ENCODE results near the gene AP3B1.
"Not testable (repeated sequence)": the region's sequence is repeated elsewhere in the genome, so short reads cannot be mapped to it uniquely, and the experiment has no call there.

AP3B1 gene

DNA sequence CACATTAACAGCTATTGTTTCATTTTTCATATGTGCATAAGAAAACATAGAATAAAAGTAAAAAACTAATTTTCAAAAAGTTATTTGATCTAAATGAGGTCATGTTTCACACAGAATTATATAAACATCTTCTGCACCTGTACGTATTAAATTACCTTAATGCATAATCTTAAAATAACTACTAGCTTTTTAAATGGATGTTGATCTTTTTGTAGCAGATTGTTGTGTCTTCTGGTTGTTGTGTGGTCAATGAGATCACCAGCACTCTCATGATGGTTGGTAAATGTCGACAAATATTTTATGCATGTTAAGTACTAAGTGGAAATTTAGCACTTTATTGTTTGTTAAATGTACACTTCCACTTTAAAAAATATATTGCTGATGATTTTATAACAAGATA is 162.0 kb downstream of the AP3B1 start:
- DNase-seq: no peak

DNA sequence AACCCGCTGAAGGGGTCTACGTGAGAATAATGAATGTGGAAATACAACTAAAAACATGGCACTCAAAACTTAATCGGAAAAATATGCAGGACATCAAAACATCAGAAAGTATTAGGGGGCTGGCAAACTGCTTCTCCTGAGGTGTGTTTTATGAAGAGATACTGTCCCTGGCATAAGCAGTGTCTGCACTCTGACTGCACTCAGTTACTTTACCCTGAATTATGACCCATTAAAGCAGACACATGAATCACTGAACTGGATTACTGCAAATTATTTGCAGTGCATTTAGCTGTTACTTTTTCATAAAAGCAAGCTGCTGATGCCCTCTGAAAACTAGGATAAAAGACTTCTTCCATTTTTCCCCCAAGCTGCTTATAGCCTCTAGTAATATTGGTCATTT is 164.9 kb downstream of the AP3B1 start:
- no peak for DNase-seq

DNA sequence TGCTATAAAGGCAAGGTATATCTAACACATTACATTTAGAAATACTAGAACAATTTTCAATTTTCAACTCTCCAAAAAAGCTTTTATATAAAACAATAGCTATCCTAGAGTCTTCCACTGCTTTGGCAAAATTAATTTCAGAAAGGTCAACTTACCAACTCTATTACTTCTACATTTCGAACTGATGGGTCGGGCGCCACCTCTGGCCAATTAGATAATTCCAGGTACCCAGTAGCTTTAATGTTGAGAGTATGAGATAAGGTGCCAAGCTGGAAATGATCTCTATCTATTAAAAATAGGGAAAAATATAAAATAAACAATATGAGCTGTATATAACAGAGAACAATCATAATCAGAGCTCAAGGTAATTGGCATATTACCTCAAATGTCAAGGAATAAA is 166.6 kb downstream of the AP3B1 start:
- no peak for DNase-seq

DNA sequence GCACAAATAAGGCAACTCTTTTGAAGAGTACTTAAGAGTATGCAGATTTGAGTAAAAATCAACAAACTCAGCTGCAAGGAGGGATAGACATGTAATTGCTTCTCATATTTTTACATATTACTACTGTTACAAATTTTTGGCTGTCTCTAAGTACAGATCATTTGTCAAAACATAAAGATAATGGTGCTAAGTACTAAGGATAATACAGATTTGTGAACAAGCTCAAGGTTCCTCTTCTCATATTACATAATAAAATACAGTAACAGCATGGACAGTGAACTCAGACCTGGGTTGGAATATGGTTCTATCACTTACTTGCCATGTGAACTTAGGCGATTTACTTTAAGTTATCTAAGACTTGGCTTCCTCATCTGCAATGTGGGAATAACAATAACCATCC is 168.0 kb downstream of the AP3B1 start:
- no peak for DNase-seq

DNA sequence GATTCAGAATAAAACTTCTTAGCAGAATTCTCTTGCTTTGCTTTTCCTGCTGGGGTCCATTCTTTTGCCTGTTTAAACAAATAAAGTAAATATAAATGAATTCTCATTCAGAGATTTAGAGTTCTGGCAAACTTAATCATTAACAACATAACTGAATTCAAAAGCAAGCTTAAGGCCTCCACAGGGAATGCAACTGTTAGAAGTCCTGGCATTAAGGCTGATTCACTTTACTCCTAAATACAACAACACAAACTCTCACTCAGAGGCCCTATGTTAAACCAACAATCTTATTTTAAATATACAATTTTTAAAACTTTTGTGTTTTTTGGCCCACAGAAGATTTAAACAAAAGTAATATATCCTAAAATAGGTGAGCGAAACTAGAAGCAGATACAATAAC is 178.3 kb downstream of the AP3B1 start:
- no peak for DNase-seq

DNA sequence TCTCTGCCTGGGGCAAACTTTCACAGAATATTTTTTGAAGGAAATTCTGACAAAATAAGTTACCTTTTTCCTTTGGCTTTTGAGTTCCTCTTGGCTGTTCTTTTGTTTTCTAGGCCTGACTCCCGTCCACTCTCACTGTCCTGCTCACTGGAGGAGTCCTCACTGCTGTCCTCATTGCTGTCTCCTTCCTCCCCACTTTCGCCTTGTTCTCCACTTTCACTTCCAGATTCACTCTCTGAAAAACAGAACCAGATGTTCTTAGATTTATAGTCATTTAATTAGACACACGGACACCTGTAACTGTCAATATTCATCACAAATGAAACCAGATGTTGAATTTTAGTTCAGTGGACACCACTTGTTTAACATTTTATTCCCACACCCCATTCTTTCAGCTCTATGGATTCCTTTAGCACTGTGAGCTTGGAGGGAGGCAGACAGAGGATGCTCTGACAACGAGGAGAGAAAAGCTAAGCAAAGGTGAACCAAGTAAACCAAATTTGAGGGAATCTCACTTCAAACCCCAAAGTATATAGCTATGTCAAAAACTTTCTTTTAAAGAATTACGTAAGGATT is 180.7 kb downstream of the AP3B1 start:
- DNase-seq: no peak

DNA sequence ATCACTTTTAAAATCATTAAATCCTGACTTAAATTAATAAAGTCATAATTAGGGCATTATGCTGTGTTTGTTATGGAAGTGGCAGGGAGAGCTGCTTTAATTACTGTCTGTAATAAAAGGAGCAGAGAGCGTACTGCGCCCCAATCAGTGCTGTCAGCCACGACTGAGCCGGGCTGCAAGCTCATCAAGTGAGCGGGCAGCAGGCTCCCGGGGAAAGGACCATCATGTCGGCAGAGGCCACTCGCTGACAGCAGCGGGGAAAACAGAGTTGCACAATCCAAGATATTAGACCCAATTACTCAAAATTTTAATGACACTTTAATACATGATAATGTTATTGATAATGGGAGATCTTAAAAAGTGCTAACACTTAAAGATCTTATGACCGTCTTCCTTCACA is 181.6 kb downstream of the AP3B1 start:
- DNase-seq: no peak

DNA sequence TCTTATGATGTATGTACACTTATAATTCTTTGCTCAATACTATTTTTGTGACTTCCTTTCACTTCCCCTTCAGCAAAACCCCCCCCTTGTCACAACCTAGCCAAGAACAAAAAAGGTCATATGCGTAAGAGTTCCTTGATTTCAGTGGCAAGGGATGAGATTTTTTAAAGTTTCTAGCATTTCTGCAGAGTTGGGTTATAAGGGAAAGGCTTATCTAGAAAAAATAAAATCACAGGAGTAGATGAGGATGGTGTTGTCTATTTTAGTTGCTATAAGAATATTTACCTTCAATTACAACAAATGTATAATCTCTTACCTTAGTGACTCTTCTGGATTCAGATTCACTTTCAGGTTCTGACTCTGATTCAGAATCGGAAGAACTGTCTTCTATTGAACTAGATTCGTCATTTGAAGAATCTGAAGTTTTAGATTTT is 184.6 kb downstream of the AP3B1 start:
- no peak for DNase-seq

DNA sequence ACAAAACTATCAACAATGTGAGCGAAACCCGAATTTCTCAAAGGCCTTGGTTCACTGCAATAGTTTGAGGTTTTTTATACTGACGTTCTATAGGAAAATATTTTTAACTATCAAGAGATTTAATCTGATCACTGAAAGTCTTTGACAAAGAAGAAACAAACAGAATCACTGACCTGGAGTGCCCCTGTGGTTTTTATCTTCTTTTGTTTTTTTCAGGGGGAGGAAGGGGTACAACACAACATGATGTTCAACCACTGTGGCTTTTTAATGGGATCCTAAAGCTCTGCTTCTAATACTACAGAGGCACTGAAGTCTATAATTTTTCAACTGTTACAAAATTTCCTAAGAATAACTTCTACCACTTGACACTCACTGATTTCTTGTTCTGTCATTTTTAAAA is 185.9 kb downstream of the AP3B1 start:
- no peak for DNase-seq

DNA sequence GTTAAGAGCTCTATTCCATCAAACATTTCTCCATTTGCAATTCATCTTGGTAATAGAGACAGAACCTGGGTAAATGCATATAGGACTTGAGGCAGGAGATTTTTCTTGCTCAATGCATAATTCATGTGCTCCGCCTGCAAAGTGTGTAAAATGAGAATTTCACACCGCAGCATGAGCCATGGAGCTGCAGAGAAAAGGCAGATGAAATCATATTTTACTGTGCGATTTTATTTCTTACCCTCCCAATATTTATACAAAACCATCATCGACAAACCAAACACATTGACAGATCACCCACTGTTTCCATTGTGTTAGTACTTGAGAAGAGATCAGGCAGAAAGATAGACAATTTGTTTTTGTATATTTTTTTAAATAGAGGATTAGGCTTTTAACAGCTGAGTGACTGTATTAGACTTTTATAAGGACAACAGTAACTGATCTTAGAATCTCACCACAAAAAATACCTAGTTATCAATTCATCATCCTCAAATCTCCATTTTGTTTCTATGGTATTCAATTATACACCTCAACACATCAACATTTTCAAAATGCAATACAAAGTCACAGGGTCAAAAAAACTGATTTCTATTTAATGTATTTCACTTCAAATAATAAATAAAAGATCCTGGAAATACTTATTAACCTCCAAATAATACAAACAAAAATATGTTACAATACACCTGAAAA is 191.1 kb downstream of the AP3B1 start:
- DNase-seq: no peak

DNA sequence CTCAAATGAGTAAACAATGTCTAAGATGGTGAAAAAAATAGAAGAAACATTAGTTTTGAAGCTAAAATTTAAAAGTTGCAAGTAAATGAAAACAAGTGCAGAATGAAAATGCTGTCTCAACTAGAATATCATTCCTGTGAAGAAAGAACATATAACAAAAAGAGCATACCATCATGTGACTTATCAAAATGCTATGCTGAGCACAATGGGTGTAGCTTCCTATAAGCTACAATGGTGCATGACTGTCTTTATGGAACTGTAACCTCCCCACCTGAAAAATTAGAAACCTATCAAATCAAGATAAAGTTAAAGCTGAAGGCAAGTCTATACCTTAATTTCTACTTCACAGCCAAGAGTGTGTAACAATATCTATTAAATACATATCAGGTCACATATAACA is 192.0 kb downstream of the AP3B1 start:
- peak; percentile 2 for DNase-seq

DNA sequence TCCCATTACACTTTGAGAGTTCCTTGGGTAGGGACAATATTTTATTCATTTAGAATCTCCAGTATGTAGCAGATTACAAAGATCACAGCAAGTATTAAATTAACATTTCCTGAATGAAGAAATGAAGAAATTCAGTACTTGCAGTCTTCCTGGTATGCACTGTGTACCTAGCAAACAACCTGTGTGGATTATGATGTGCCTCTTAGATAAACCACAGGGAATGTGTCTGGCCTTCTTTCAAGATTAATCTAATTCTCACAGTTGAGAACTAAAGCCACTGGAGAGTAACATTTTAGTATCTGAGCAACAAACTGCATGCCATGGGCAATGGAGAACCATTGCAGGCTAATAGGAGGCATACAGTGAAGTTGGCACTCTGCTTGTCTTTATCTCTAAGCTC is 199.4 kb downstream of the AP3B1 start:
- DNase-seq: no peak

DNA sequence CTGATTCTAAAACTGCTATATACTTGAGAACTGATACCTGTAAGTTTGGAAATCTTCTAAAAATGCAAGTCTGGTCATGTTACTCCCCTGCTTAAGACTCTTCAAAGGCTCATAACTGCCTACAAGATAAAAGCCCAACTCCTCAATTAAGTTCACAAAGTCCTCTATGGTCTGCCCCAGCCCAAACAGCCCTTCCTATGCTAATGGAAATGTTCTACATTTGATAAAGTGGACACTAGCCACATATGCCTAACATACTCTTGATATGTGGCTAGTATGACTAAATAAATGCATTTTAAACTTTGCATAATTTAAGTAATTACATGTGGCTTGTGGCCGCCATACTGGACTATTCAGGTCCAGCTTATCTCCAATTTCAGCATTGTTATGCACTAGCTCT is 204.5 kb downstream of the AP3B1 start:
- no peak for DNase-seq

DNA sequence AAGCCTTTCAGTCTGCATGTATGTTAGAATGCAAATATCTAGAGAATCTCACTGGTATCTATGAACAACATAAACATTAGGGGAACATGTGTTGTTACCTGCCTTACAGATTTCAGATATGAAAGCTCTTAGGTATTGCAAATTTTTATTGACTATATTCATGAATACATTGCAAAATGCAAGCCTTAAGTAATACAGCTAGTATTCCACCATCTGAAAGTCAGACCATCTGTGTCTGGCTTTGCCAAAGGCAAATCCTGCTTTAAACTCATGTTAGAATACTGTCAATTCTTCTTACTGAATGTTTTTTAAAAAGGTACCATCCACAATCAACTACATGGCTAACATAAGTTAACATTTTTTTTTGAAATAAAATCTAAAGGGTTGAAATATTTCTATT is 215.6 kb downstream of the AP3B1 start:
- no peak for DNase-seq

DNA sequence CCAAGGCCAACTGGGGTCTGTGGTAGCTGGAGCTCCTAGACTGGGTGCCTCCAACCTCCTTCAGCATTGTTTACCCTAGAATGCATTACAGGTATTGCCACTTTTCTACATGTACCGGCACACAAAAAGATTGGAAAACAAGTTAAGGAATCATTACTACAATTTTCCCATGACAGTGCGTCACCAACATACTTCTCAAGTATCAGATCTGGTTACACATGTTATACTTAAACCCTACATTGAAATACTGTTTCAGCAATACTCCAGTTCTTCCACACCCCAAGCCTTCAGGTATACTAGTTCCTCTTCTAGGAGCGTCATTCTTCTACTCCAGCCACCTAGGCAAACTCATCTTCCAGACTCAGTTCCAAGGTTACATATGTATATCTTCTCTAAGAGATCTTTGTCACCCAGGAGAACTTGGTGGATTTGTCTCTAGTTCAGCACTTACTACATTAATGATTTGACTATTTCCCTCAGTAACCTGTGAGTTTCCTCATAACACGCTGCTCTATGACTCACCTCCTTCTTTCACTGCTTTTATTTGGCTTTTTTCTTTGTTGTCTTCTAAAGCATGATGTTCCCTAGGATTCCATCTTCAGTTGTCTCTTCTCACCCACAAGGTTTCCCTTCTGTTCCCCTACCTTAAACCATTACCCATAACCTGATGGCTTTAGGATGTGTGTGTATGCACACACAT is 217.0 kb downstream of the AP3B1 start:
- no peak for DNase-seq

DNA sequence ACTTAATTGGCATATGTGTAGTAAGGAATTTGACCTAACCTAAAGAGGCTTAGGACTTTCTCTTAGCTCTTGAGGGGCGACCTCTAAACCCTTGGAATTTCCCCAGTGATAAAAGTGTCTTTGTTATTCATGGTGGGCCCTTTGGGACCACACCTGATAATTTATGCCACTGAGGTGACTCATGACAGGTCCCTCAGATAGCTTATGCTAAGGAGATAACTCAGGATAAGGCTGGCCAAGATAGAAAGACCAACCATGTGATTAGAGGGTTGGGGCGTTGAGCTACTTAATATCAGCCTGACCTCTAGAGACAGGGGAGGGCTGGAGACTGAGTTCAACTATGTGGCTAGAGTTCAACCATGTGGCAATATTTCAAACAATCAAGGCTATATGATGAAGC is 218.1 kb downstream of the AP3B1 start:
- peak; percentile 3 for DNase-seq

DNA sequence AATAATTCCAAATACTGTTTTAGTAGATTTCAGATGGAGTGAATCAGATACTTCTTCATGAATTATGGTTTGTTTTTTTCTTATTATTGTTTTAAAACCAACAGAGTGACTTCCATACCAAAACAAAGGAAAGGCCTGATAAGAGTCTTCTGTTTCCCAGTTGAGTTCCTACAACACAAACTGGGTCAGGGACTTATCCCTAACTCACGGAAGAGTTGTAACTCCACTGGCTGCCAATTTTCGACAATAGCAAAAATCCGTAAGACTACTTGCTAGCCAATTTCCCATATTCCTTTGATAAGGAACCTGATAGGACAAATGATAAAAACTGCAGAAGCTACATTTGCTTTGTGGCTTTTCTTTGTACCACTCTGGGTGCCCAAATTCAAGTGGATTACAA is 219.2 kb downstream of the AP3B1 start:
- no peak for DNase-seq

DNA sequence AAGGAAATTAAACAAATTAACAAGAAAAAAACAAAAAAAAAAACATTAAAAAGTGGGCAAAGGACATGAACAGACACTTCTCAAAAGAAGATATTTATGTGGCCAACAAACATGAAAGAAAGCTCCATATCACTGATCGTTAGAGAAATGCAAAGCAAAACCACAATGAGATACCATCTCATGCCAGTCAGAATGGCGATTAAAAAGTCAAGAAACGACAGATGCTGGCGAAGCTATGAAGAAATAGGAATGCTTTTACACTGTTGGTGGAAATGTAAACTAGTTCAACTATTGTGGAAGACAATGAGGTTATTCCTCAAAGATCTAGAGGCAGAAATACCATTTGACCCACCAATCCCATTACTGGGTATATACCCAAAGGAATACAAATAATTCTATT is 223.8 kb downstream of the AP3B1 start:
- not testable (repeated sequence) for DNase-seq

DNA sequence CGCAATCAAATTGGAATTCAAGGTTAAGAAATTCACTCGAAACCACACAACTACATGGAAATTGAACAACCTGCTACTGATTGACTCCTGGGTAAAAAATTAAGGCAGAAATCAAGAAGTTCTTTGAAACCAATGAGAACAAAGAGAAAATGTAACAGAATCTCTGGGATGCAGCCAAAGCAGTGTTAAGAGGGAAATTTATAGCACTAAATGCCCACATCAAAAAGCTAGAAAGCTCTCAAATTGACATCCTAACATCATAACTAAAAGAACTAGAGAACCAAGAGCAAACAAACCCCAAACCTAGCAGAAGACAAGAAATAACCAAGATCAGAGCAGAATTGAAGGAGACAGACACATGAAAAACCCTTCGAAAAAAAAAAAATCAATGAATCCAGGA is 226.9 kb downstream of the AP3B1 start:
- not testable (repeated sequence) for DNase-seq

DNA sequence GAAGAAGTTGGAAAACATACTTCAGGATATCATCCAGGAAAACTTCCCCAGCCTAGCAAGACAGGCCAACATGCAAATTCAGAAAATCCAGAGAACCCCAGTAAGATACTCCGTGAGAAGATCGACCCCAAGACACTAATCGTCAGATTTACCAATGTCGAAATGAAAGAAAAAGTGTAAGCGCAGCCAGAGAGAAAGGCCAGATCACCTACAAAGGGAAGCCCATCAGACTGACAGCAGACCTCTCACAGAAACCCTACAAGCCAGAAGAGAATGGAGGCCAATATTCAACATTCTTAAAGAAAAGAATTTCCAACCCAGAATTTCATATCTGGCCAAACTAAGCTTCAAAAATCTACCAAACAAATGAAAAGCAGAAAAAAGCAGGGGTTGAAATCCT is 227.8 kb downstream of the AP3B1 start:
- not testable (repeated sequence) for DNase-seq

DNA sequence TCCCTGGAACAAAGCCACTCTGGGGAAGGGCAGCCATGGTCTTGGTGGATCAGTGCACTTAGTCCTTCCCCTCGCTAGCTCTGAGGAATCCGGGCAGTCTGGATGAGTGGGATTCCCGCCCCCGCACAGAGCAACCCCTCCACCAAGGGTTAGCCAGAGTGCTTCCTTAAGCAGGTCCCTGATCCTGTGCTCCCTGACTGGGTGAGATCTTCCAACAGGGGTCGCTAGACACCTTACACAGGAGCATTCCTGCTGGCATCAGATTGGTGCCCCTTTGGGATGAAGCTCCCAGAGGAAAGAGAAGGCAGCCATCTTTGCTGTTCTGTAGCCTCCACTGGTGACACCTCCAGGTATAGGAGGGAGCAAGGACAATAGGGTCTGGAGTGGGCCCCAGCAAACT is 228.8 kb downstream of the AP3B1 start:
- DNase-seq: no peak

DNA sequence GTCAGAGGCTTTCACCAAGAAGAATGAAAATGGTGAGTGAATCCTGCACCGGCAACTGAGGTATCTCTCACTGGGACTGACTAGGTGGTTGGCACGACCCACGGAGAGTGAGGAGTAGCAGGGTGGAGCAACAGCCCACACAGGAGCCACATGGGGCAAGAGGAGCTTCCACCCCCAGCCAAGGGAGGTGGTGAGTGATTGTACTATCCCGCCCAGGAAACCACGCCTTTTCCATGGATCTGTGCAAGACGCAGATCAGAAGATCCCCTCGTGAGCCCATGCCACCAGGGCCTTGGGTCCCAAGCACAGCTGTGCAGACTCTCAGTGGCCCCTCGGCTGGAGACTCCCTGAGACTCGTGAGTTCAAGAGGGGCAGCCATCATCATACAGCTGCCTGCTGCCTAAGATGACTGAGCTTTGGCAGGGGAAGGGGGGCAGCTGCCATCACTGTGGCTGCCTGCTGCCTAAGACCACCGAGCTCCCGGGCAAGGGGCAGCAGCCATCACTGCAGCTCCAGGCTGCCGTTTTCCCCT is 229.5 kb downstream of the AP3B1 start:
- no peak for DNase-seq

DNA sequence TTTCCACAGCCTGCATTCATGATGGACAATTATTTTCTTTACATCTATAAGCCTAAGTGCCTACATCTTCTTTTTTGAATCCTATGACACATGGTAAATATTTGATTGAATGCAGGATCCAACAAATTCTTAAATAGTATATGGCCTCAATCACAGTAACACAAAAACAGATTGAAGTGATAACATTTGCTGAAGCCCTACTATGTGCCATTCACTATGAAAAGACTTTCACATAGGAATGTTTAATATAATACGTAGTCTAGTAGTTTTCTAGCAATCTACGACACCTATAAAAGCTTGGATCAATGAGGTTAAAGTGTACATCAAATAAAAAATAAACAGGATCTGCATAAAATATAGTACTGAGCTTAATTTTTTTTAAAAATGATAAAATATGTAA is 231.0 kb downstream of the AP3B1 start:
- no peak for DNase-seq

DNA sequence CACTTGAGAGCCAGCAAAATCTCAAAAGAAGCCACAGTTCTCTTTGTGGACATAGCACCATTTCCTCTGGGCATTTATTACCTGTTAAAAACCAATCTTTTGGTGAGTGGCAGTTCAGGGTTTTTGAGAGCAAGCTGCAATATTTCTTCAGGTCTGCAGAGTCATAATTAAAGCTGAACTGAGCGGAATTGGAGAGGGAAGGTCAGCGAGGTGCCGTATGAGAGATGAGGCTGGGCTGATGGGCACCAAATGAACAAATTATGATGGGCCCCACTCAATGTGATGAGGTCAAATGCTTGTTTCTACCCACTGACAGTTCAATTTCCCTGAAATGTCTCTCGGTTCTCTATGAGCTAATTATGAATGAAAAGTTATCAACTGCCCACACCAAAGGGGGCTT is 231.9 kb downstream of the AP3B1 start:
- DNase-seq: no peak
